H1 (cell line): ENCODE measurements around the gene SSC5D. TPM values are rescaled to one million over a fixed set of nuclear protein-coding genes. Genes with fewer than 3 reads are reported as not detected.

ENCODE experiments used
- CHD1 ChIP-seq: IDR thresholded peaks from 2 replicates; pipeline ENCODE4 v1.6.1; 2012; ENCODE audit warnings: low read depth, low read length, improper control_type of control experiment
- EZH2 ChIP-seq: fragments of 200-600 bp; sonication (generic); IDR thresholded peaks from 2 replicates; pipeline ENCODE4 v1.7.1; 2012; ENCODE audit warnings: low read depth, mild to moderate bottlenecking, moderate library complexity, low read length, inconsistent platforms; ENCODE audit not compliant: severe bottlenecking
- POLR2AphosphoS5 ChIP-seq: IDR thresholded peaks from 2 replicates; pipeline ENCODE4 v1.6.1; 2011; ENCODE audit warnings: low read depth, low read length
- RAD21 ChIP-seq, 2 experiments: IDR thresholded peaks in 1 of 2; conservative IDR thresholded peaks in 1 of 2; 2 replicates each; pipeline ENCODE4 v1.6.1; 2011; ENCODE audit warnings: low read depth in 2 of 2, low read length in 2 of 2, improper control_type of control experiment in 1 of 2, inconsistent platforms in 1 of 2, mild to moderate bottlenecking in 1 of 2, moderate library complexity in 1 of 2
- SAP30 ChIP-seq: fragments of 300-600 bp; sonication (generic); IDR thresholded peaks from 2 replicates; pipeline ENCODE4 v1.7.1; 2012; ENCODE audit warnings: low read length, moderate library complexity, mild to moderate bottlenecking, inconsistent platforms; ENCODE audit not compliant: insufficient read depth, insufficient replicate concordance
- SRF ChIP-seq: IDR thresholded peaks from 2 replicates; pipeline ENCODE4 v1.6.1; 2011; ENCODE audit warnings: mild to moderate bottlenecking, low read depth, low read length, moderate library complexity
- ZNF274 ChIP-seq: IDR thresholded peaks from 2 replicates; pipeline ENCODE4 v1.7.0; 2012; ENCODE audit warnings: low read length, borderline replicate concordance; ENCODE audit errors: extremely low read depth
- polyA plus RNA-seq, 7 experiments: library from polyadenylated mRNA; depleted of rRNA in 3 of 7; stranded (reverse) in 5 of 7; unstranded in 2 of 7; fragments of >200 nt in 5 of 7; fragments of 200-250 nt in 2 of 7; gene quantifications; 1 replicate in 5 of 7; 2 replicates in 1 of 7; 4 replicates in 1 of 7; pipeline versions ENCODE4 v1.2.1 to v1.2.3, GENCODE V29; 2011 to 2013; ENCODE audit warnings: missing spikeins in 2 of 7, mixed read lengths in 2 of 7
- total RNA-seq: library from RNA; stranded (reverse); fragmentation: NEBNext Ultra II Directional; extraction: Animal tissue kit (Norgen Biotek cat#: 25700); gene quantifications from 2 replicates; pipeline ENCODE4 v1.2.1, GENCODE V29; 2021

Gene SSC5D
- total and polyA plus RNA-seq, 2 of the 8 experiments (the other 6 are each of a cell fraction or from before 2014, with no cell fraction given): 0.39 to 1.7 TPM

- TF ChIP-seq SRF: no peak
- no peak for TF ChIP-seq ZNF274
- no peak for TF ChIP-seq EZH2
- no peak for TF ChIP-seq POLR2AphosphoS5
- TF ChIP-seq SAP30: no peak
- TF ChIP-seq RAD21 (IDR thresholded peaks at IDR 0.05 in 1 of 2, conservative IDR thresholded peaks at IDR 0.05 in 1 of 2; ENCODE audit: low read depth in 2 of 2, low read length in 2 of 2): no peak
- no peak for TF ChIP-seq CHD1
- TF ChIP-seq, all 59 proteins: peak for 0
Measured at GRCh38 chr19:55541091-55541490, 52.9 kb downstream of the SSC5D start (continued).
